CD14-positive monocyte (primary cell): ENCODE measurements around the gene GPATCH1. TPM values are rescaled to one million over a fixed set of nuclear protein-coding genes. Genes with fewer than 3 reads are reported as not detected.

ENCODE experiments used
- DNase-seq, 3 donors: peaks; one replicate each; pipeline ENCODE4 v3.0.0-alpha.2; 2011 to 2022
- H2AFZ ChIP-seq: 2 replicates; pipeline ENCODE4 v1.6.0; 2012; ENCODE audit warnings: mild to moderate bottlenecking, low read depth, low read length, inconsistent platforms; ENCODE audit not compliant: insufficient read depth, poor library complexity, severe bottlenecking
- H3K27ac ChIP-seq, 2 donors: 1 replicate in 1 of 2; 2 replicates in 1 of 2; pipeline ENCODE4 v1.5.1; 2012 to 2013; ENCODE audit warnings: low read length in 2 of 2, control low read depth in 1 of 2, inconsistent platforms in 1 of 2, low read depth in 1 of 2, mild to moderate bottlenecking in 1 of 2
- H3K27me3 ChIP-seq, 2 donors: one replicate each; pipeline versions ENCODE4 v1.6.0 to v1.6.1; 2011 to 2013; ENCODE audit warnings: low read length in 2 of 2; ENCODE audit not compliant: control insufficient read depth in 2 of 2, insufficient read depth in 2 of 2
- H3K36me3 ChIP-seq, 2 donors: replicated peaks in 1 of 2; 1 replicate in 1 of 2; 2 replicates in 1 of 2; pipeline versions ENCODE4 v1.5.1 to v1.6.1; 2012 to 2013; ENCODE audit warnings: low read length in 2 of 2, control low read depth in 1 of 2, inconsistent platforms in 1 of 2, mild to moderate bottlenecking in 1 of 2; ENCODE audit not compliant: insufficient read depth in 2 of 2, control insufficient read depth in 1 of 2
- H3K4me1 ChIP-seq, 2 donors: 1 replicate in 1 of 2; 2 replicates in 1 of 2; pipeline versions ENCODE4 v1.5.1 to v1.6.1; 2012 to 2013; ENCODE audit warnings: low read length in 2 of 2, control low read depth in 1 of 2, inconsistent platforms in 1 of 2, mild to moderate bottlenecking in 1 of 2, moderate library complexity in 1 of 2; ENCODE audit not compliant: insufficient read depth in 2 of 2, control insufficient read depth in 1 of 2
- H3K4me2 ChIP-seq: replicated peaks from 2 replicates; pipeline ENCODE3; 2012; ENCODE audit warnings: low read length, moderate library complexity, mild to moderate bottlenecking; ENCODE audit not compliant: poor library complexity, severe bottlenecking; ENCODE audit errors: extremely low read depth
- H3K4me3 ChIP-seq, 3 experiments: fragments of 200-600 bp in 1 of 3; sonication (generic) in 1 of 3; replicated peaks in 1 of 3; 1 replicate in 2 of 3; 2 replicates in 1 of 3; pipeline ENCODE4 v1.5.1; 2011 to 2013; ENCODE audit warnings: low read length in 3 of 3, mild to moderate bottlenecking in 3 of 3, control low read depth in 2 of 3, low read depth in 2 of 3, inconsistent platforms in 1 of 3, moderate library complexity in 1 of 3
- H3K79me2 ChIP-seq: 2 replicates; pipeline ENCODE4 v1.6.0; 2012; ENCODE audit warnings: mild to moderate bottlenecking, control low read depth, inconsistent platforms, low read length, moderate library complexity; ENCODE audit not compliant: insufficient read depth
- H3K9ac ChIP-seq: 2 replicates; pipeline ENCODE4 v1.6.0; 2017; ENCODE audit warnings: low read length, mild to moderate bottlenecking; ENCODE audit not compliant: insufficient read depth, poor library complexity, severe bottlenecking
- H3K9me3 ChIP-seq, 2 donors: replicated peaks in 1 of 2; 1 replicate in 1 of 2; 2 replicates in 1 of 2; pipeline versions ENCODE4 v1.5.1 to v1.6.1; 2012 to 2013; ENCODE audit warnings: low read length in 2 of 2, control low read depth in 1 of 2; ENCODE audit not compliant: control insufficient read depth in 1 of 2, insufficient read depth in 1 of 2
- H4K20me1 ChIP-seq: 2 replicates; pipeline ENCODE4 v1.6.0; 2012; ENCODE audit warnings: mild to moderate bottlenecking, low read length, control low read depth, moderate library complexity; ENCODE audit not compliant: insufficient read depth
- H3K27ac Mint-ChIP-seq, 7 donors: one replicate each; pipeline ENCODE4 v1.8.0; 2020; ENCODE audit warnings: mild to moderate bottlenecking in 7 of 7, mixed read lengths in 7 of 7, moderate library complexity in 6 of 7, inconsistent platforms in 2 of 7
- H3K27me3 Mint-ChIP-seq, 3 donors: one replicate each; pipeline ENCODE4 v1.8.0; 2021 to 2022; ENCODE audit warnings: low read depth in 3 of 3, mild to moderate bottlenecking in 3 of 3, mixed read lengths in 3 of 3, moderate library complexity in 3 of 3, inconsistent platforms in 1 of 3
- H3K36me3 Mint-ChIP-seq, 2 donors: one replicate each; pipeline ENCODE4 v1.8.0; 2020; ENCODE audit warnings: mixed read lengths in 2 of 2, inconsistent platforms in 1 of 2, mild to moderate bottlenecking in 1 of 2
- H3K4me1 Mint-ChIP-seq: one replicate; pipeline ENCODE4 v1.8.0; 2020; ENCODE audit warnings: mild to moderate bottlenecking, mixed read lengths
- H3K4me3 Mint-ChIP-seq, 2 donors: one replicate each; pipeline ENCODE4 v1.8.0; 2020; ENCODE audit warnings: mild to moderate bottlenecking in 2 of 2, mixed read lengths in 2 of 2, moderate library complexity in 1 of 2
- H3K9me3 Mint-ChIP-seq, 7 donors: one replicate each; pipeline ENCODE4 v1.8.0; 2020 to 2022; ENCODE audit warnings: mixed read lengths in 7 of 7, mild to moderate bottlenecking in 6 of 7, moderate library complexity in 6 of 7, inconsistent platforms in 2 of 7
- CTCF ChIP-seq: fragments of 200-600 bp; IDR thresholded peaks from one replicate; pipeline ENCODE4 v1.8.0; 2022; ENCODE audit warnings: antibody characterized with exemption, mild to moderate bottlenecking
- WGBS: methylation state at CpG from one replicate; pipeline ENCODE4 v1.1.5; 2013; ENCODE audit warnings: missing lambda C conversion rate; ENCODE audit not compliant: insufficient coverage; 5-methylcytosine and 5-hydroxymethylcytosine counted together
- intact Hi-C, 2 donors: fragments of 100-400 bp; cut with micrococcal nuclease; formaldehyde crosslinking; loops; one replicate each; pipeline versions ENCODE4 v1.15.0 to v1.15.1; 2023
- polyA plus RNA-seq, 3 donors: library from polyadenylated mRNA; depleted of rRNA in 1 of 3; unstranded in 2 of 3; stranded (reverse) in 1 of 3; fragments of 300-500 nt in 2 of 3; fragments of >200 nt in 1 of 3; fragmentation: Illumina TruSeq in 2 of 3; gene quantifications; 1 replicate in 2 of 3; 2 replicates in 1 of 3; pipeline ENCODE4 v1.2.3, GENCODE V29; 2012 to 2021

GPATCH1 gene
- polyA plus RNA-seq, 3 donors = 1.4 to 6.8 (median 4.0) TPM

GRCh38 chr19:33146209-33146608, 65.2 kb downstream of the GPATCH1 start:
- Histone ChIP-seq H3K79me2 (no peaks in the 10 kb centered on the region), H3K27me3 (peaks cover 0 to 4% of the 10 kb centered on the region in 2 donors), H3K27ac (no peak overlapping the region), H3K4me1 (peaks cover 0 to 16% of the 10 kb centered on the region in 2 donors), H3K4me2 (no peak overlapping the region), H3K36me3 (no peaks in the 10 kb centered on the region), H3K9ac (no peak overlapping the region), H4K20me1 (no peaks in the 10 kb centered on the region), H2AFZ (no peak overlapping the region), H3K9me3 (no peaks in the 10 kb centered on the region), H3K4me3 (no peak overlapping the region)
- no peak for TF ChIP-seq CTCF
- DNase-seq = no peak
- Mint-ChIP-seq H3K4me1 (peaks cover 7% of the 10 kb centered on the region), H3K27me3 (peaks cover 2 to 6% (median 4%) of the 10 kb centered on the region in 3 donors), H3K36me3 (no peaks in the 10 kb centered on the region), H3K4me3 (no peak overlapping the region), H3K27ac (no peak overlapping the region), H3K9me3 (peaks cover 0 to 10% (median 6%) of the 10 kb centered on the region in 7 donors)
- intact Hi-C loops = loop anchor here (5.0 to 10.0 kb wide), 2 partner anchors 36 to 259 kb away; no protein-coding TSS in a partner anchor
- WGBS = 86% methylated on average over 9 of the region's 9 CpGs

- Histone ChIP-seq H3K9me3 (no peaks in the 10 kb centered on the region), H3K4me3 (no peak overlapping the region), H3K27me3 (no peaks in the 10 kb centered on the region), H4K20me1 (no peaks in the 10 kb centered on the region), H3K36me3 (no peaks in the 10 kb centered on the region), H2AFZ (no peak overlapping the region), H3K9ac (no peak overlapping the region), H3K4me2 (no peak overlapping the region), H3K4me1 (peaks cover 0 to 27% of the 10 kb centered on the region in 2 donors), H3K79me2 (no peaks in the 10 kb centered on the region), H3K27ac (no peak overlapping the region)
- no peak for TF ChIP-seq CTCF
- intact Hi-C loops = loop anchor here (5.0 to 10.0 kb wide), 2 partner anchors 35 to 257 kb away; no protein-coding TSS in a partner anchor
- Mint-ChIP-seq H3K4me3 (no peak overlapping the region), H3K27me3 (peaks cover 0 to 4% (median 2%) of the 10 kb centered on the region in 3 donors), H3K9me3 (peaks cover 0 to 10% (median 6%) of the 10 kb centered on the region in 7 donors), H3K4me1 (peaks cover 7% of the 10 kb centered on the region), H3K27ac (no peak overlapping the region), H3K36me3 (no peaks in the 10 kb centered on the region)
- 90% methylated on average over 5 of the region's 6 CpGs for WGBS
- DNase-seq = no peak
Observed at GRCh38 chr19:33147538-33147937, 66.6 kb downstream of the GPATCH1 start.
